ENCODE data around the gene ZNF845. TPM values are rescaled to one million over a fixed set of nuclear protein-coding genes. Genes with fewer than 3 reads are reported as not detected.
A peak's percentile ranks its signal among the peaks of the same experiment; 100 is the strongest.
"Not testable (repeated sequence)": the region's sequence is repeated elsewhere in the genome, so short reads cannot be mapped to it uniquely, and the experiment has no call there.

ZNF845 gene
- 10 to 100 TPM in 2 of 4 donors, 1 to 10 TPM in 2; 5.0 to 18.0 (median 10.3) TPM for total RNA-seq

GRCh38 chr19:53333463-53334449, at the start of gene ZNF845:
Gene ZNF845 (plus strand): TSS chr19:53333749. CDS start chr19:53341308, 7,559 bp downstream.
- Histone ChIP-seq H3K27ac (peak within 1 kb of the TSS; percentile 79 to 88), H3K27me3 (no peaks in the 10 kb centered on the region), H3K9me3 (no peaks in the 10 kb centered on the region), H3K4me3 (peak within 1 kb of the TSS; percentile 60 to 77), H3K4me1 (no peaks in the 10 kb centered on the region), H3K36me3 (no peaks in the 10 kb centered on the region)
- intact Hi-C loops (cut with DNase I; ENCODE audit: low total_unique reads): no loop called here
- peak; percentile 95 to 97 for DNase-seq
- peak; percentile 45 to 48 for TF ChIP-seq POLR2A (IDR thresholded peaks at IDR 0.05)
- no peak for TF ChIP-seq CTCF (IDR thresholded peaks at IDR 0.05)

GRCh38 chr19:53285087-53285486, 48.5 kb upstream of the ZNF845 start:
- Histone ChIP-seq H3K9me3 (no peaks in the 10 kb centered on the region), H3K36me3 (no peaks in the 10 kb centered on the region), H3K4me3 (no peak overlapping the region), H3K27me3 (no peaks in the 10 kb centered on the region), H3K27ac (no peak overlapping the region), H3K4me1 (no peaks in the 10 kb centered on the region)
- no peak for DNase-seq
- intact Hi-C loops (cut with DNase I; ENCODE audit: low total_unique reads): no loop called here
- TF ChIP-seq CTCF (IDR thresholded peaks at IDR 0.05) (no peak), POLR2A (IDR thresholded peaks at IDR 0.05) (no peak)

- Histone ChIP-seq H3K27me3 (no peaks in the 10 kb centered on the region), H3K27ac (no peak overlapping the region)
- TF ChIP-seq POLR2A (IDR thresholded peaks at IDR 0.05) (no peak), CTCF (IDR thresholded peaks at IDR 0.05) (no peak)
Observed at GRCh38 chr19:53290758-53291549, 42.6 kb upstream of the ZNF845 start.

GRCh38 chr19:53294786-53295441, 38.6 kb upstream of the ZNF845 start:
- TF ChIP-seq POLR2A (IDR thresholded peaks at IDR 0.05): no peak
- TF ChIP-seq CTCF (IDR thresholded peaks at IDR 0.05): no peak
- H3K36me3 ChIP-seq: no peaks in the 10 kb centered on the region
- H3K4me3 ChIP-seq: no peak overlapping the region
- H3K27me3 ChIP-seq: no peaks in the 10 kb centered on the region
- intact Hi-C loops (cut with DNase I; ENCODE audit: low total_unique reads): no loop called here
- H3K4me1 ChIP-seq: no peaks in the 10 kb centered on the region
- DNase-seq: no peak
- no peak overlapping the region for H3K27ac ChIP-seq
- peaks cover 0 to 2% of the 10 kb centered on the region in 2 donors for H3K9me3 ChIP-seq

More at GRCh38 chr19:53290758-53291549, 42.6 kb upstream of the ZNF845 start:
- no peaks in the 10 kb centered on the region for H3K36me3 ChIP-seq
- H3K4me3 ChIP-seq: no peak overlapping the region
- H3K4me1 ChIP-seq: no peaks in the 10 kb centered on the region
- peaks cover 0 to 2% of the 10 kb centered on the region in 2 donors for H3K9me3 ChIP-seq
- DNase-seq: no peak
- intact Hi-C loops (cut with DNase I; ENCODE audit: low total_unique reads): no loop called here

- H3K27me3 ChIP-seq; DNase-seq; intact Hi-C loops (cut with DNase I; ENCODE audit: low total_unique reads); H3K36me3 ChIP-seq; H3K27ac ChIP-seq; H3K4me1 ChIP-seq; H3K9me3 ChIP-seq; H3K4me3 ChIP-seq: not testable (repeated sequence)
Observed at GRCh38 chr19:53301341-53301740, 32.2 kb upstream of the ZNF845 start.
